HG03432 (cell line): ENCODE results near the gene VPS18.

Experiments
- ATAC-seq: cut with Tn5 transposase; IDR thresholded peaks from one replicate; pipeline ENCODE4 v1.9.1; 2021; ENCODE audit warnings: mild to moderate bottlenecking, moderate library complexity; ENCODE audit not compliant: unreplicated experiment

The VPS18 gene

DNA sequence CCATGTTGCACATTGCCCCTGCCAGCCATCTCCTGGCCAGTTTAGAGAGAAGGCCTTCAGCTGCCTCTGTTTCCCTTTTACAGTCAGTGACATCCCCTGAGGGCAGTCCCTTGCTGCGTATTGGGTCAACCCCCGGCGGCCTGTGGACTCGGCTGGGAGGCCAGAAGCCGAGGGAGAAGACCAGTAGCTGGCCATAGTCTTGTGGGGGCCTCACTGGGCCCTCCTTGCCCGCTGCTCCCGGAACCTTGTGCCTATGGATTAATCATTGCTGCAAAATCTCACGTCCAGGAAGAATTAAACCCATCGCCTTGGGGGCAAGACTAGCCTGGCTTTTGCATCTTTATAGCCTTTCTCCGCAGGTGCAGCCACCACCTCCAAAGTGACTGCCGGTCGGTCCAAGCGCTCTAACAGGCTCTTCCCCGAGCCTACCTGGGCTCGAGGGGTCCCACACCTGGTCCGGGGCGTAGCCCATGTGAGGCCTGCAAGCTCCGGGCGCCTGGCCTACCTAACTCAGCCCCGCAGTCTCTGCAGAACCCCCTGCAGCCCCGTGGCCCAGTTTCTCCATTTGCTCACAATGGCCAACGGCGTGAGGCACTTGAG lies 58.2 kb downstream of the VPS18 start:
- no peak for ATAC-seq

DNA sequence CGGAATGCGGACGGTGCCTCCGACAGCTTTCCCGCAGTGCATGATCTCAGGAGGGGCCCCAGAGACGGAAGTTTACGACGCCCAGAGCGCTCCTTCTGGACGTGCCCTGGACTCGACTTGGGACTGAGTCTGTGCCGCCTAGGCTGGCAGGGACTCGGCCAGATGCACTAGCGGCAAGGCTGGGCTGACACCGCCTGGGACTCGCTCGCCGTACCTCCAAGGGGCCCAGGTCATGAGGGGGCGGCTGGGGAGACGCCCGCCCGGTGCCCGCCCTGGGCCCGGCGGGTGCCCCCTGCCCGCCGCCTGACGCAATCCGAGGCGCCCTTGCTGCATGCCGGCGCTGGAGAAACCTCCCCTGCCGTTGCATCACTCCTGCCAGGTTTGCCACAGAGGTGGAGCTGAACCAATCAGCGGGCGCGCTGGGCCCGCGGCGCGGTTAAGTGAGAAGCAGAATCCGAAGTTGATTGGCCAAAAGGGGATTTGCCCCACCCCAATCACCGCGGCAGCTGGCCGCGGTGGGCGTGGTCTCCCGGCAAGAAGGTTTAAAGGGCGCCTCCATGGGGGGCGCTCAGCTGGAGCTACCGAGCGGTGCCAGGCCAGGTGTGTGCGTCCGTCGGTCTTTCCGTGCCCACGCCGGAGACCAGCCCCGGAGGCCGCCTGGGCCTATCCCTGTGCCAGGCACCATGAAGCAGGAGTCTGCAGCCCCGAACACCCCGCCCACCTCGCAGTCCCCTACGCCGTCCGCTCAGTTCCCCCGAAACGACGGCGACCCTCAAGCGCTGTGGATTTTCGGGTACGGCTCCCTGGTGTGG lies 58.9 kb downstream of the VPS18 start, which contains the start of gene CHAC1:
CHAC1 (plus strand) TSS at position 571 of the 812 bp plus-strand sequence; CDS start at position 684, 113 bp downstream.
- ATAC-seq, result peak; percentile 93
